Keratinocyte (primary cell): Measurements from ENCODE around the gene APMAP.
A peak's percentile ranks its signal among the peaks of the same experiment; 100 is the strongest.
"Not testable (repeated sequence)": the region's sequence is repeated elsewhere in the genome, so short reads cannot be mapped to it uniquely, and the experiment has no call there.

Experiments
- EZH2 ChIP-seq: IDR thresholded peaks from one replicate; pipeline ENCODE4 v1.6.1; 2012; ENCODE audit warnings: inconsistent platforms, mild to moderate bottlenecking, low read length, moderate library complexity
- TF ChIP-seq, protein P1 (sequence below), 3 experiments: IDR thresholded peaks in 1 of 3; conservative IDR thresholded peaks in 1 of 3; optimal IDR thresholded peaks in 1 of 3; 2 replicates in 2 of 3; 3 replicates in 1 of 3; pipeline versions ENCODE3 to v1.5.1; 2011; ENCODE audit warnings: low read length in 3 of 3, mild to moderate bottlenecking in 3 of 3, moderate library complexity in 2 of 3, control low read depth in 1 of 3, inconsistent platforms in 1 of 3; ENCODE audit not compliant: insufficient read depth in 2 of 3; ENCODE audit errors: extremely low read depth in 1 of 3

- TF ChIP-seq, protein P1, sequence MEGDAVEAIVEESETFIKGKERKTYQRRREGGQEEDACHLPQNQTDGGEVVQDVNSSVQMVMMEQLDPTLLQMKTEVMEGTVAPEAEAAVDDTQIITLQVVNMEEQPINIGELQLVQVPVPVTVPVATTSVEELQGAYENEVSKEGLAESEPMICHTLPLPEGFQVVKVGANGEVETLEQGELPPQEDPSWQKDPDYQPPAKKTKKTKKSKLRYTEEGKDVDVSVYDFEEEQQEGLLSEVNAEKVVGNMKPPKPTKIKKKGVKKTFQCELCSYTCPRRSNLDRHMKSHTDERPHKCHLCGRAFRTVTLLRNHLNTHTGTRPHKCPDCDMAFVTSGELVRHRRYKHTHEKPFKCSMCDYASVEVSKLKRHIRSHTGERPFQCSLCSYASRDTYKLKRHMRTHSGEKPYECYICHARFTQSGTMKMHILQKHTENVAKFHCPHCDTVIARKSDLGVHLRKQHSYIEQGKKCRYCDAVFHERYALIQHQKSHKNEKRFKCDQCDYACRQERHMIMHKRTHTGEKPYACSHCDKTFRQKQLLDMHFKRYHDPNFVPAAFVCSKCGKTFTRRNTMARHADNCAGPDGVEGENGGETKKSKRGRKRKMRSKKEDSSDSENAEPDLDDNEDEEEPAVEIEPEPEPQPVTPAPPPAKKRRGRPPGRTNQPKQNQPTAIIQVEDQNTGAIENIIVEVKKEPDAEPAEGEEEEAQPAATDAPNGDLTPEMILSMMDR (optimal IDR thresholded peaks at IDR 0.05 in 1 of 3, IDR thresholded peaks at IDR 0.05 in 1 of 3, conservative IDR thresholded peaks at IDR 0.05 in 1 of 3; ENCODE audit: extremely low read depth in 1 of 3, insufficient read depth in 2 of 3, low read length in 3 of 3) = peak; percentile 16 to 62 (median 33)
- TF ChIP-seq EZH2 = not testable (repeated sequence)
These were observed 61.5 kb downstream of the APMAP start for GRCh38 chr20:24930724-24931688.
